GM21723 (cell line): ENCODE data around the gene SMPDL3B.
"Not testable (repeated sequence)": the region's sequence is repeated elsewhere in the genome, so short reads cannot be mapped to it uniquely, and the experiment has no call there.

ENCODE experiments used
- ATAC-seq: cut with Tn5 transposase; IDR thresholded peaks from one replicate; pipeline ENCODE4 v1.9.1; 2021; ENCODE audit warnings: mild to moderate bottlenecking, moderate library complexity; ENCODE audit not compliant: unreplicated experiment

SMPDL3B gene

DNA sequence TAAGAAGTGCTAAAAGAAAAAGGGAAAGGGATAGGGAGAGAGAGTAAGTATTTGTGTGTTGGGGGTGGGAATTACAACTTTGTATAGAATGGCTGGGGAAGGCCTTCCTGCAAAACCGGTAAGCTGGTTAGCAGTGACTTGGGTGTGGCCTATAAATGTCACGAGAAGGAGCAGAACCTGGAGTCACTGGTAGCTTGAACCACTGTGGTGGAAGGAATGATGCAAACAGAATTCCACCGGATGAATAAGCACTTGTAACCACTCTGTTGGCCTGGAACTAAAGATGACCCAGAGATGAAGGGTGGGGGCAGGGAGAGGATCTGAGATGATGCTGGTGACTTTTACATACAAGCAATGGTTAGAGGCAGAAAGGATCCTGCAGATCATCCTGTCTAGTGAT lies 33.9 kb downstream of the SMPDL3B start:
- no peak for ATAC-seq

- no peak for ATAC-seq
These were observed 35.6 kb downstream of the SMPDL3B start for GRCh38 chr1:27970401-27970800.

GRCh38 chr1:27971674-27972073 lies 36.9 kb downstream of the SMPDL3B start:
- ATAC-seq = no peak

GRCh38 chr1:27972141-27972540 lies 37.3 kb downstream of the SMPDL3B start:
- no peak for ATAC-seq

DNA sequence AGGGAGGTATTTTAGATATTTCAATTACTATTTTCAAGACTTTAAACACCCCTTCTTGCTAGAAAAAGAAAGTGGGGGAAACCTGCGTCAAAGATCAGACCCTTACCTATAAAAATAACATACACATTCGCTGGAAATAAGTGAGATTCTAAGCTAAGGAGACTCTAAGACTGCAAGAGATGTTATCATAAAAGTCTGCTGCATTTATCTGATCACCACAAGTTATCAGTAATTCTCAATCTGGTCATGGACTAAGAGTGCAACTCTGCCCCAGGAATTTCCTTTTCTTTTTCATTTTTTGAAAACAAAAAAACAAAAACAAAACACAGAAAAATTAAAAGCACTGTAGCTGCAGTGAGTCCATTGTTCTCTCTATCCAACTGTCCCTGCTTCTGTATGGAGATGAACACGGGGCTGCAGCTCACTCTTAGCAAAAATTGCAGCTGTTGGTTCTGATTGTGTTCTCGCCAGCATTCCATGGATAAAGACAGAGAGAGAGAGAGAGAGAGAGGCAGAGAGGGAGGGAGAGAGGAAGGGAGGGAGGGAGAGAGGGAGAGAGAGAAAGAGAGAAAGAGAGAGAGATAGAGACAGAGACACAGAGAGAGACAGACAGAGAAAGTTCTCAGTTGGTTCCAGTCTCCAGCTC lies 39.1 kb downstream of the SMPDL3B start:
- ATAC-seq = no peak

DNA sequence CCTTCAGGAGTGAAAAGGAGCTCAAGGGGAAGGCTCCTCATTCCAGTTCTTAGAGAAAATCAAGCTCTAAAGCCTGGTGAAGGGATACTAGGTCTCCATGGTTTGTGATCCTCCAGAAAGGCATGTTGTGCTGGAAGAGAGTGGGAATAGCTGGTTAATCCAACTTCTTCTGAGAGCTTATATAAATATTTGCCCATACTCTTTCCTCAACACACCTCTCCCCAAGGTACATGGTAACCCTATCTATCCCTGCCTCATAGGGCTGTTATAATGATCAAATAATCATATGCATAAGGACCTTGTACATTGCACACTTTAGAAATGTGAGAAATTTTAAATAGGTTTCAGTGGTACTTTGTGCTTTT lies 39.6 kb downstream of the SMPDL3B start:
- no peak for ATAC-seq

DNA sequence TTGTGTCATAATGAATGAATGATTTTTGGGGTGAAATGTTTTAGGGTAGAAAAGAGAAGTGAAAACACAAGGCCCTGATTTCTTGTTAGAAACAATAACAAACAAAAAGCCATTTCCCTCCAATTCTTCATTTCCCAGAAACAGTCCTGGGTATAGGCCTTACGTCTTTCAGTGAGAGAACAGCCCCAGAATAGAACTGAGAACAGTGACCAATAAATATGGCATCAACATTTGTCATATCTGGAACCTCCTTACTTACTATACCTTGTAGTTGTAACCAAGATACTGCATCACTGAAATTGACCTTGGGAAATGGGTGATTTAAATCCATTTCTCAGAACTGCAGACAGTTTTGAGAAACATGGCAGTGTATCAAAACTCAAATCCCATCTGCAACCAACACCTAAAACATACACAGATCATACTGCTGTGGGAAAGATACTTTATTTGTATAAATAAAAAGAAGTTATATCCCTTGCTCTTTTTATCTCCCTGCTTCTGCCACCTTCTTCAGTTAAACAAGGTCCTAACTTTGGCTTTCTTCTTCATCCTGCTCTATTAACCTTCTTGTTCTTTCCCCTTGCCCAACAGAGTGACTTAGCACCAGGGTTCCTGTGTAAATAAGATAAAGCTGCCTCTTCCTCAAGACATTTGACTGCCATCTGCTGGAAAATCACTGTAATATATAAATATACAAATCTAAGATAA lies 44.5 kb downstream of the SMPDL3B start:
- ATAC-seq = no peak

GRCh38 chr1:27979859-27980201 lies 45.0 kb downstream of the SMPDL3B start:
- no peak for ATAC-seq

DNA sequence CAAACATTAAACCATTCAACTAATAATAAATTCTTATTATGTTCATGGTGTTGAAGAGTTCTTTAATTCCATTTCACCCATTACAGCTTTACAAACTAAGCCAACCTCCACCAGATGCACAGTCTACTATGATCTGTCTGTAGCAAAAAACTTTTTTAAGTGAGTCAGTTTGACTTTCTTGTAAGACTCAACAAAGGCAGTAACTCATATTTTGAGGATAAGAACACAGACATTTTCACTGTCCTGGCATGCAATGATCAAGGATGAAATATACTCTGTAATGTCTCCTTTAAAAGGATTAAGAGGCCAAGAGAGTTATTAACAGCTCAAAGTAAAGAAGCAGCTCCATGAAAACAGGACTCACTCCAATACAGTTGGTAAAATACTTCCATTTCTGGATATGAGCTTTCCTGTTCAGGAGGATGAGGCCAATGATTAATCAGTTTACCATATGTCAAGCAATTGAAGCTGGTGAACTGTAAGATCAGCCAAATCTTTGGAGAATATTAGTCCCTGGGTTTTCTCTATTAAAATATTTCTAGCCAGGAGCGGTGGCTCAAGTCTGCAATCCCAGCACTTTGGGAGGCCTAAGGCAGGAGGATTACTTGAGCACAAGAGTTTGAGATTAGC lies 45.5 kb downstream of the SMPDL3B start:
- ATAC-seq = no peak

GRCh38 chr1:27981145-27981544 lies 46.3 kb downstream of the SMPDL3B start:
- ATAC-seq = no peak

DNA sequence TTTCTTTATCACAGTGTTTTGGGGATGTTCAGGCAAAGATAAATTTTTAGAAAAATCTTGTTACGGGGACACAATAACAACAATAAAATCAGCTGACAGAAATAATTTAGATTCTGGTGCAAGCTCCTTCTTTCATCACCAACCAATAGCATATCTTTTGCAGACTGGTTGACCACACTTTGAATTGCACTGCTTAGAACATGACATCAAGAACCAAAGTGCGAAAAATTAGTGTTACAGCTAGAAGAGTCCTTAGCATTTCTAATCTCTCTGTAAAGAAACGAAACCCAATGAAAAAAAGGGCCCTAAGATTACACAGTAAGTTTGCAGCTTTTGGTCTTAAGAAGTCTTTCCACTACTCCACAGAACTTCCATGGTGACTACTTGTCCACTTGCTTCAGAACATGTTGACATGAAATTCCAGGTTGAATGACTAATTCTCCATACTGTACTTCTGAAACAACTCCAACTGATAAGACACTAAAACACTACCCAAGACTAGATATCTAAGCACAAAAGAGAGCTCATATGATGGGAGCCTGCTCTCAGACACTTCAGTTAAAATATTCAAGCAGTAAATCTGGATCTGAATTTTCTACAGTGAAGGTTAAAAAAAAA lies 56.2 kb downstream of the SMPDL3B start:
- ATAC-seq = no peak

- no peak for ATAC-seq
These were observed 57.5 kb downstream of the SMPDL3B start for GRCh38 chr1:27992276-27992675.

- no peak for ATAC-seq
These were observed 58.4 kb downstream of the SMPDL3B start for GRCh38 chr1:27993241-27993640.

DNA sequence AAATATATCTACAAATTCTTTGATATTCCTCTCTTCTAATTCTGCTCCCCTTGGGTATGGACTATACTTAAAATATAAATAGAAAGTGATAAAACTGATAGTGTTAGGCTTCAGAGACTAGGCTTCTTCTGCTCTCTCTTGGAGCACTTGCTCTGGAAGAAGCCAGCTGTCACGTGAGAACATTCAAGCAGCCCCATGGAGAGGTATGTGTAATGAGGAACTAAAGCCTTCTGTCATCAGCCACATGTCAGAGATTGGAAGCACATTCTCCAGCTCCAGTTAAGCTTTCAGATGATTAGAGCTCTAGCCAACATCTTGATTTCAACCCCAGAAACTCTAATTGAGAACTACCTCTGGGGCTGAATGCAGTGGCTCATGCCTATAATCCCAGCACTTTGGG lies 59.3 kb downstream of the SMPDL3B start:
- no peak for ATAC-seq

DNA sequence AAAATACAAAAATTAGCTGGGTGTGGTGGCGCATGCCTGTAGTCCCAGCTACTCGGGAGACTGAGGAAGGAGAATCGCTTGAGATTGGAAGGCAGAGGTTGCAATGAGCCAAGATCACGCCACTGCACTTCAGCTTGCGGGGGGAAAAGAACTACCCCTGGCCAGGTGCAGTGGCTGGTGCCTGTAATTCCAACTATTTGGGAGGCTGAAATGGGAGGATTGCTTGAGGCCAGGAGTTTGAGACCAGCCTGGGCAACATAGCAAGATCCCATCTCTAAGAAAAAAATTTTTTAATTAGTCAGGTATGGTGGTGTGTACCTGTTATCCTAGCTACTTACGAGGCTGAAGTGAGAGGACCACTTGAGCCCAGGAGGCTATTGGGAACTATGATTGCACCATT lies 59.7 kb downstream of the SMPDL3B start:
- not testable (repeated sequence) for ATAC-seq

GRCh38 chr1:27999055-27999454 lies 64.3 kb downstream of the SMPDL3B start:
- no peak for ATAC-seq

GRCh38 chr1:28002600-28002999 lies 67.8 kb downstream of the SMPDL3B start:
- ATAC-seq = no peak

- not testable (repeated sequence) for ATAC-seq
These were observed 68.3 kb downstream of the SMPDL3B start for GRCh38 chr1:28003117-28003516.
